ENCODE measurements around the gene PROX1.

PROX1 gene

DNA sequence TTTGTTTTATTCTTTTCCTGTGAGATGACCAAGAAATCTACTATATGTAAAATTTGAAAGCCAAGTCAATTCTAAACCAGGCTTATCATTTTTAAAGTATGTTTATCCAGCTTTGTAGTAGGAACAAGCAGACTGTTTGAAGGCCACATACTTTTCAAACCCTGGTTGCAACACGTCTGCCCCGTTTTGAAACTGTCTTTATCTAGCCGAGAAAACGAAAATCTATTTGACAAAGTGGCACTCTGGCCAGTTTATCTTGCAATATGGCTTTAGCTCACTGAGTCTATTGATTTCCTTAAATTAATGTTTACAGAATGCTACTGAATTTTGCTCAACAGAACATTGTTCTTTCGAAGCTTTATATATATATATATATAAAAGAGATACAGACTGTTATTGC, 39.7 kb downstream of the PROX1 start:
- DNase-seq: no peak

DNA sequence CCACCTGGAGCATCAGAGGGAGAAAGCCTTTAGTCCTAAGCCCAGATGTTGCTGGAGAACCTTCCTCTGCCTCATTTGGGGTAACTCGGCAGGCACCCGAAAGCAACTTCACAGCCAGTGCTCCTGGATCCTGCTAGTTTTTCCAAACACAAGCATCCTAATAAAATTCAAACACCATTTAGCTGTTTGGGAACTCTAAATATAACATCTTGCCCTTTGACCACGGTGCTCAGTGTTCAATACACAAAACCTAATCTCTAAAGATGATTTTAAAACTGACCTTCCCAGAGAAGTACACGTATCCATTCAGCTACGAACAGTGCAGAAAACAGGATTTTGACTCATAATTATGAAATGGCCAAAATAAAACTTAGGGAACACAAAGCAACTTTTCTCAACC, 40.3 kb downstream of the PROX1 start:
- no peak for DNase-seq

DNA sequence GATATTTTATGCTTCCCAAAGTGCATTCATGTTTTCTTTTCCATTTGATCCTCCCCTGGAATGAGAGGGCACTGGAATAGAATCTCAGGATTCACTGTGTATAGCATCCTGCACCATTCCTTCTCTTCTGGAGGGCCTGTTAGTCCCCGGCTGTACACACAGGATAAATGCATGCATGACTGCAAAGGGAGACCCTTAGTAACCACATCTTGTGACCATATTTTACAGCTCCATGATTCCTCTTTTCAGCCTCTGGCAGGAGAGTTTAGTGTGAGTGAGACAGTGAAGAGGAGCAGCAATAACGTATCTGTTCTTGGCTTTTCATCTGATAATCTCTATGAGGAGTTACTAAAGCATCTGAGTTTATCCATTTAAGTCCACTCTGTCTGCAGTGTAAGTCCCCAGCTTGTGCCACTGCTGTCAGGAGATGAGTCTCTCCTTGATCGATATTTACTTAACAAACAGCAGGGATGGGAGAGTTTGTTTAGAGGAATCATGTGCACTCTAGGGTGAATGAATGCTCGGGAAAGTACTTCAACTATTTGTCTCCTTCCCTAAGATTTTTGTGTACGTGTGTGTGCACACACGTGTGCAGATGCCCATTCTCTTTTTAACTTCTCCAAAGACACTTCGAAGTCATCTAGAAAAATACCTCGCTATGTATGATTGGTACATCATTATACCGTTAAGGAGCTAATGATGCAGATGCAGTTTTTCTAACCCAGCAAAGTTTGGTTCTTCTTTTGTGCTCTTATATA, 41.1 kb downstream of the PROX1 start:
- DNase-seq: no peak

DNA sequence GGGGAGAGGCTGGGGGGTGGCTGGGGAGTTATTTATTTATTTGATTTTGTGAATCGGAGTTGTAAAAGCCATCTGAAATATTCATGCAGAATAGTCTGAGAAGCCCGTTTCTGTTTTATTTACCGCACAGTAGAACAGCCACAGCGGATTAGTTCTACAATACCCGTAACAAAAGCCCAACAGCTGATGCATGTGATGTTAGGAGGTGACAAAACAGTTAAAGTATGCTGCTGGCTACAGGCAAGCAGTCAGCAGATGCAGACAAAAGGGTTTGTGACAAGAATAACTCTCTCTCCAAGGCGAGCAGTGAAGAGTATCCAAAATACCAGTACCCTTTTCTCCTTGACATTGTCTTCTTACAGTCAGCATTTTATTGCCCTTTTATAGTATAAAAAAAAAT, 42.0 kb downstream of the PROX1 start:
- no peak for DNase-seq

DNA sequence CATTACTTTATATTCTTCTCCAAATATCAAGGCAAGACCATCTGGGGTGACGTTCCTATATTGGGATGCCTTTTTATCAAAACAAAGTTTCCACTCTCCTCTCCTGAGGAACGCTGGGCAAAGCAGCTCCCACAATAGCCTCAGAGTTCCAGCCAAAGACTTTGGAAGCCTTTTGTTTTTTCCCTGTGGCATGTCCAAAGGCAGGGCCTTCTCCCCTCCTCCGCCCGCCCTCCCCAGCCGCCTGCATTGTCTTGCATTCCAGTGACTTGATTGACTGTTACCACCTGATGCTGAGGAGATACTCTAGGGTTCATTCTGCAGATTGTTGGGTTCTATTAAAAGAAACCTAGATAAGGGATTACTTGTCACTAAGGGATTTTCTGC, 43.5 kb downstream of the PROX1 start:
- no peak for DNase-seq

DNA sequence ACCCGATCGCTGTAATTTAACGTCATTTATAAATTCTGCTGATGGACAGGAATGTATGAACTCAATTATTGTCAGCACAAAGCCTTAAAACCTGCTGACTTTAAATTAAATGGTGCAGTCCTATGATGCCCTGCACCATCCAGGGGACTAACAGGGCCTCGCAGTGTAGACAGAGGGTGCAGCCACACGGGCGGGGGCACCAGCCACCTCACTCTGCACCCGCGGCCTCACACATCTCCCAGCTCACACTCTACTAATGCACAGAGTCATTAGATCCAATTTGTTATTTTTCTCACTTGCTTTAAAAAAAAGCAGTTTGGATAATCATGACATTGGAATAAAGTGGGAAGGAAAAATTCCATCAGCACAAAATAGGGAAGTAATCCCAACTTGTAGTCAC, 49.7 kb downstream of the PROX1 start:
- DNase-seq: no peak

DNA sequence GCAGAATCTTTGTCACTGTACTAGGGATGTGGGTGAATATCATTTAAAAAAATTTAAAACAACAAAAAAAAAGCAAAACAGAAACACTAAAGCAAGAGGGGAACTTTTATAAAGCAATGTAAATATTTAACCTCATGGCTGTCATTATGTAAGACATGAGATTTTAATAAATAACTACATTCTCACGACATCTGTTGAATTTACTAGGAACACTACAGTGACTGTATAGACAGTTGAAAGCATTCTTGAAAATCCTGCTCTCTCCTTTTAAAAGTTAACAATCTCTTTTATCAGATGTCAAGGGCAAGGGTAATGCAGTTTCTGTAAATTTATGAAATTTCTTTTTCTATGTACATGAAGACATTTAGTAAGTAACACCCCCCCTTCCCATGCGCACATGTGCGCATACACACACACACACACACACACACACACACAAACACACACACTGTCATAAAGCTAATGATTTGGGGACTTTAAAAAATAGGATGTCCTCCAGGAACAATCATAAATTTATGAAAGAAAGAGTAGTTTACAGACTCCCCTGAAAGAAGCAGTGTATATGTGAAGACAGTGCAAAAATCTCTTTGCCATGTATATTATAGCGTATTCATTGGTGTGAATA, 51.7 kb downstream of the PROX1 start:
- DNase-seq: no peak

DNA sequence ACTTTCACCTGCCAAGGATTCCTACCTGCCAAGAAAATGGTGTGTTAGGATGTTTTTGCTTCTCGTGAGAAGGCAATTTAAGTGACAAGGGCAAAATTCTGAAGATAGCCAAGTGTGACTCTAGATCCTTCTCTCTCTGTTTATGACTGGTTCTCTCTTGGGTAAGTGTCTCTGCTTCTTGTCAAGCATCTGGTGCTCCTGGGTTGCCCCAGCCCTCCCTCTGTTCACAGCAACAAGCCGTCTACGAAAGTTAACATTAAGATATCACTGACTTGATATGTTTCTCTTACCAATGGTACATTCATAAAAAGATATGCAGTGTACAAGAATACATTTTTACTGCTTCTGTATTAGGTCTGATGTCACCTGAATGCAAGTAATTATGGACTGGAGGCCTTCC, 55.4 kb downstream of the PROX1 start:
- DNase-seq: no peak

DNA sequence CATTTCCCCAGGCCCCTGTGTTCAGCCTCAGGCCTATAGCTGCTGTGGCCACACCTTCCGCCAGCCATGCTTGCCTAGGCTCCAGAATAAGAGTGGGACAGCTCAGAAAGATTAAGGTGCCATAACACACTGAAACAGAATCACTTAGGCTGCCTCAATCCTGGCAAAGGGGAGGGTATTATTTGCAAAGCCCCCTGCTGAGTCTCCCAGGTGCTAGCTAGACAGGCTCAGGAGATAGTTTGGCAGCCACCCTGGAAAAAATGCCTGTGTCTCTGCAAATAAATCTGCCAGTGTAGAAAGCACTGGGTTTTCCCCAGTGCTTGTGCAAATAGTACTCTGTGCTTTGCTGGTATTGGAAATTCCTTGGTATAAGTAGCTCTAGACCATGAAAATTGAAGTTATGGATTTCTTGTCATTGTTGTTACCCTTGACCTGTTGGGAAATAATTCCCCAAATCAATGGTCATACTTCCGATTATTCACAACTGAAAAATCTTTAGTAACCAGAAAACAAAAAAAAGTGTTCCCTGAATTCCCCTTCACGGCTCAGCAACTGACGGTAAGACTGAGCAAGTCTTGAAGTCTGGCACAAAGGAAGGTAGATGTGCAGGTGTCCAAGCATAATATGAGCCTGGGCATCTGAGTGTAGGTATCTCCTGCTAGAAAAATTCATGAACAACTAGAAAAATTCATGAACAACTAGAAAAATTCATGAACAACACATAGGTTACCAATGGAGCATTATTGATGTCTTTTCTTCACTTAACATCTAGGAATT, 56.9 kb downstream of the PROX1 start:
- DNase-seq: peak in 1 of 2 experiments; percentile 41

DNA sequence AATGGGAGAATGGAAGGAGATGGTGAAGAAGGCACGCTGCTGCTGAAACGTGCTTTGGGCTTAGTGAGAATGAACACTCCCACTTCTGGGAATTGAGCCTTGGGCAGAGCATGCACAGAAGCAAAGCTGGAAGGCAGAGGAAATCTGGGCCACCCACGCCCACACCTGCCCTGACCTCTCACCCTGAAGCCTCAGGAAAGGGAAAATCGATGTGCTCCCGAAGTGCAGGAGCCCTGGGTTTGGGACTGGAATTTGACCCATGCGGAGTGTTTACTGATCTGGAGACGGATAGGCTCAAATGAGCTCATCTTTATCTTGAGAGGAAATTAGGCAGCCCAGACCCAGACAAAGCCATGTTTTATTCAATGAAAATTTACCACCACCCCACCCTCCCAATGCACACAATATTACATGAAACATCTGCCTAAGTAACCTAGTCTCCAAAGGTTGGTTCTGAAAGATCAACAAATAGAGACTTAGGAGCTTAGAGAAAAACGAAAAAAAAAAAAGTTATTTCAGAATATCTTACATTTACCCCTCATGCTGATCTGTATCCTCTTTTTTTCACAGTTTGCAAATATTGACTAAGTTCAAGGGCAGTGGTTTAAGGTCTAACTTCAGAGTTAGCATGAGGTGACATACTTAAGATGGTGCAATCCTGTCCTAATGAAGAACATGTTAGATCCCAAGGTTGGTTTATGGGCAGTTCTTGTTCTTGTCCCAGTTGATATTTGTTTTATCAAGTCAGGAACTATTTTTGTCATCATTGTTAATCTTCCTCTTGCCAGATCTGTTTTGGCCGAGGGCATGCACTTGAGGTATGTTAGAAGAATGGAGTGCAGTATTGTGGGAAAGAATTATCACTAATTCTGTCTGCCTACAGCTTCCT, 63.0 kb downstream of the PROX1 start:
- DNase-seq: no peak

DNA sequence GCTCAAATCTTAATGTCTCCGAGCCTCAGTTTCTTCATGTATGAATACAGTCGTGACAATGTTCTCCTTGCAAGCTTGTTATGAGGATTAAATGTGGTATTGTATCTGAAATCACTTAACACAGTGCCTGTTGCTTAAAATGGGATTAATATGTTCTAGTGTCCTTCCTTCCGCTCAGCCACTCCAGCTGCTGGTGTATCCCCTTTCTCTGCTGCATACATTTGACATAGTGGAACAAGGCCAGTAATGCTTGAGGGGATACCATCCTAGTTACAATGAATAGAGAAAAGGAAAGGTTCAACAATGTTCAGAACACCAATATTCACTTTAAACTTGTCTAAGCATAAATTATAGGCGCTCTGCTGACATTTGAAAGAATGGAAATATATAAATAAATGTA, 64.0 kb downstream of the PROX1 start:
- no peak for DNase-seq

DNA sequence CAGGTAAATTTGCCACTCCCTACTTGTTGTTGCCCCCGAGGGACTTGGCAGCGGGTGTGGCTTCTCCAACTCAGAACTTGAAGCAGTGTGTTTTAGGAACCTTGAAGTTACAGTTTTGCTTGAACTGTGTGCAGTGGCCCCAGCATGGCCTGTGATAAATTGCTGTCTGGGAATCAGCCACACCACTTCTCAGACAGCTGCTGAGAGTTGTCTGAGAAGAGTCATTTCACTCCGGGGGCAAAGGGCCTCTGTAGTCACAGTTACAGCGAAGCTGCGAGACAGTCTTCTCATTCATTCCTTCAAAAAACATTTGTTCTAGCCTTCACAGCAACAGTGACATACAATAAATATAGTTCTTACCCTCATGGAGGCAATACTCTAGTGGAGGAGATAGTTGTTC, 70.3 kb downstream of the PROX1 start:
- DNase-seq: no peak

DNA sequence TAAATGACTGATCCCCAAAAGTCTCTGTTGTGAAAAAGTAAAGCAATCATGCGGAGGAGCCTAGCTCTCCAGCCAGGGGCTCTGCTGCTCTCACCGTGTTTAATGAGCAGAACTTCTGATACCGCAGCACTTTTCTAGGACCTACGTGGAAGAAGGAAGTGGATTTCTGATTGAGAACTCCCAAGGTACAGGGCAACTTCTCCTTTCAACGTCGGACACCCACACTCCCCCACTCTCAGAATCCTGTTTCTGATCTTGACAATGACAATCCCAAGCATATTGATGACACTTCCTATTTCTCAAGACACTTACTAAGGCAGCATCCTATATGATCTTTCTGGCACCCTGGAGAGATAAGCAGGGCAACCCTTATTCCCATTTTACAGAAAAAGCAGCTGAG, 78.4 kb downstream of the PROX1 start:
- DNase-seq: no peak

DNA sequence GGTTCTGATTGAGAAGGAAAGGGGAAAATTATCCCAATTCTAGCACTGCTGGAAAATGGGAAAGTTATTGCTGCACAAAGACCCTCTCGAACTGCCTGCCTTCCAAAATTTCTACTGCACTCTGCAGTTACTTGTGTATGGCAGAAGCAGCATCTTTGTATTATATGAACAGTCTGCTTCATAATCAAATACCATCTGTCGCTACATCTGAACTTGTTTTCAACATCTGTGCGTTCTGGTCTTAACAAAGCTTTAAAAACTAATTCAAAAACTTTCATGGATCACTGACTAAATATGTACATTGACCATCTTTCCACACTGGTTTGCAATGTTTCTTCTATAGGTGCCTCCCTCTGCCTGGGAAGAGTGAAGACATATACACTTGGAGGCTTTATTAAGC, 79.2 kb downstream of the PROX1 start:
- peak; percentile 32 to 82 for DNase-seq

DNA sequence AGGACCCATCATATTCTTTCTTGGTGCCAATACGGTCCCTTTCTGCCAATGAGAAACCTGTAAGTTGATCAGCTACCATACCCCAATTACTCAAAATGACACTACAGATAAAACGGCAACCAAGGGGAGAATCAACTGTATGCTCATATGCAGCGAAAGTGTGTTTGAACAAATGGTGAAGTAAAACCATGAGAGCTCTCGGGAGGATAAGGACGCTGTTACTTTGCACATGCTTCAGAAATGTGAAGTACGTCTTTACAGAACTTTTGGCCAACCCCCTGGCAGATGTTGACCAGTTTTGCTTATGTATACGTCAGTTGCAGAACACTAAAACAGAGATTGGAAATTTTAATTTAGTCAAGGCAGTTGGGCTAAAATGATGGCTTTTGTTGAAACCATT, 79.6 kb downstream of the PROX1 start:
- peak in 1 of 2 experiments; percentile 67 for DNase-seq

DNA sequence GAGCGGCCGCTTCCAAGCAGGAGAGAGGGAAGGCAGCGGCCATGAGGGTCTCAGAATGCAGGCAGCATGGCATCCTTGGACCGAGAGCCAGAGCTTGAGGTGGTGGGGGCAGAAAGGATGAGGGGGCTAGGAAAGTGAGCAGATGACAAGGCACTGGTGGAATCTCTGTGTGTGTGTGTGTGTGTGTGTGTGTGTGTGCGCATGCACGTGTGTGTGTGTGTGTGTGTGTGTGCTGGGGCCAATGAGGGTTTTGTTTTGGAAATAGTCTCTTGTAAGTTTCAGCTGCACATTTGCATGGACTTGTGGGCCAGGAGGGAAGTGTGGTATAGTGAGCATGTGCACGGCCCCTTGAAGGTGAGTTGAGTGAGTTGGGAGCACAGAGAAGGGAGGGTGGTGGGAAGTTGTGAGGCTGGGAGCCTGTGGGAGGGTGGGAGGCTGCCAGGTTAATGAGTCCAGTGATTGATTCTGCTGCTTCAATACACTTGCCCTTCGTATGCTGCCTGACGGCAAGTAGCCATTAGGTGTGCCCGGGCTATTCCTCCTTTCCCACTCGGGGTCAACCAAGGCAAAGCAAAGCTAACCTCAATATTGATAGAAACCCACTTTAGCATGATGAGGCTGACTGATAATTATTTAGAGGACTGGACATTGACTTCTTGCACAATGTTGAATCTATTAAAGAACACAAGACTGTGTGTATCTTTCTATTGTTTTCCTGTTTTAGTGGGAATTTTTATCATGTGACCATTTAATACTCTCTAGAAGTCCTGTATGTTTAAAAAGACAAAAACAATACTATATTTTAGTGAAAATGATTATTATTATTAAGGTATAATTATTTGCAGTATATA, 80.3 kb downstream of the PROX1 start:
- DNase-seq: no peak

DNA sequence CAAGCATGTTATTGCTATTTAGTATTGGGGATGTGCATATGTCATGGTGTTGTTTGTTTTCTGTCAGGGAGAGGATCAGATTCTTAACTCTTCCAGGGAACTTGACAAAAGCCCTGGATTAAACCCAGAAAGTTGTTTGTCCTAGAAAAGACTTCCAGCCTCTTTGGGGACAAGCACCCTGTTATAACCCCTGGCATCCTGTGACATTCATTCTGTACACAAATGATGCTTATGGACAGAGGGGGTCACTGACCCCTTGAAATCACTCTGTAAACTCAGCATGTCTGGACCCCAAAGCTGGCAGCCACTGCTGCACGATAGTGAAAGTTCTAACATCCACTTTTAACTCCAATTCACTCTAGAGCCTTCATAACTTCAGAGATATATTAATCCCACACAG, 81.2 kb downstream of the PROX1 start:
- no peak for DNase-seq

DNA sequence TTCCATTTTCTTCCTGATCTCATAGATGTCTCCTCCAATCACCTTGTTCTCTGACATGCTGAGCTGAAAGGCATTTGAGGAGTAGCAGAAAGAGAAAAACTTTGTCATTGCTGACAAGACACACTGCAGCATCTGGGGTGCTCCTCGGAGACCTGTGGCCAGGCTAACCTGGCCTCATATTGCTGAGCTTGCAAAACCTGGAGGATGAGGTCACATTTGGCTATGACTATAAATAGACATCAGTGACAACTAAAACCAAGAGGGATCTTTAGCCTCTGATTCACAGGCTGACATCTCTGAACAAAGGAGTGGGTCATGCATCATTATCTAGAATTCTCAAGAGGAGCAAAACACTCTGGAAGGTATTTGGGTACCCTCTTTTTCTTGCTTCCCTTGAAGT, 83.7 kb downstream of the PROX1 start:
- no peak for DNase-seq

DNA sequence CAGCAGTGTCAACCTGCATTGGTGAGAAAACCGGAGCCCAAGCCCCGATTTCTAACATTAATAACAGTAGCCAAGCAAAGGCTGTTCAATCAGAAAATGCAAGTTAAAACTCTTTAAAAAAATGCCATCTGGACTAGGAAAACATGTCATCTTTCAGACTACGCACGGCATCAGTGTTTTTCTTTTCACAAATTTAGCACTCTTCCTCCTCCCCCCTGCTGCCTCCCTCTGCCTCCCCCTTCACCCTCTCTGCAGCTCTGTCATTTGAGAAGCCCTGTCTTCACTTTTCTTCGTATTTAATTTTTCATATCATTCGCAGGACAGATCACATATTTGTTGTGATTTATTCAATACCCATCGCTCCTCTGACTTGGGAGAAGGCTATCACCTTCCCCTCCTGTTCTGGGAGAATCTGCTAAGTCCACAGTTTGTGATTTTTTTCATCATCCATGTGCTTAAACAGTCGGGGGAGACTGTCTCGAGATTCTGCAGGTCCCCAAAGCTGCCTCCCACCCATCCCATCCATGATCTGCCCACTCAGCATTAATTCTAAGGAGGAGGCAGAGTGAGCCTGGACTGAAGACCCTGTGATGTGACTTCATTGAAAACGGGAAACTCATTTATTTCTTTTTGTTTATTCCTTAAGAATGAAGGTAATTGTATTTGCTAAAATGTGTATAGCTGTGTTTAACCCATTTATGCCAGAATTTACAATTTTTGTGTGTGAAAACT, 84.8 kb downstream of the PROX1 start:
- no peak for DNase-seq

DNA sequence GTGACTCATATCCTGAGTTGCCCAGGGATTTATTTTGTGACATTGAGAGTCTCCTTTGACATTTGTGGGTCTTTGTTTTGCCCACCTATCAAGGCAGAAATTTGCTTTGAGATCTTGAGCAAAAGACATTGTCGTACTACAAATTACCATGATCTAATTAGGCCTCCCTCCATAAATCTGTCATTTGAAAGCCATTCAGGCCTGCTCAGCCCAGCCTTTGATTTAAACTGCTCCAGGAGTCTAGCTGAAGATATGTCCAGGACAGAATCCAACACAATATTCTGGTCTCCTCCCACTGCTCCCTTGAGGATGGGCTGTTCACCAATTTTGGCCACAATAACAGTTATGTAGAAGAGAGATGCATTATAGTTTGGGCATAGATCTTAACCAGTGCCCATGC, 86.7 kb downstream of the PROX1 start:
- peak; percentile 32 to 67 for DNase-seq

DNA sequence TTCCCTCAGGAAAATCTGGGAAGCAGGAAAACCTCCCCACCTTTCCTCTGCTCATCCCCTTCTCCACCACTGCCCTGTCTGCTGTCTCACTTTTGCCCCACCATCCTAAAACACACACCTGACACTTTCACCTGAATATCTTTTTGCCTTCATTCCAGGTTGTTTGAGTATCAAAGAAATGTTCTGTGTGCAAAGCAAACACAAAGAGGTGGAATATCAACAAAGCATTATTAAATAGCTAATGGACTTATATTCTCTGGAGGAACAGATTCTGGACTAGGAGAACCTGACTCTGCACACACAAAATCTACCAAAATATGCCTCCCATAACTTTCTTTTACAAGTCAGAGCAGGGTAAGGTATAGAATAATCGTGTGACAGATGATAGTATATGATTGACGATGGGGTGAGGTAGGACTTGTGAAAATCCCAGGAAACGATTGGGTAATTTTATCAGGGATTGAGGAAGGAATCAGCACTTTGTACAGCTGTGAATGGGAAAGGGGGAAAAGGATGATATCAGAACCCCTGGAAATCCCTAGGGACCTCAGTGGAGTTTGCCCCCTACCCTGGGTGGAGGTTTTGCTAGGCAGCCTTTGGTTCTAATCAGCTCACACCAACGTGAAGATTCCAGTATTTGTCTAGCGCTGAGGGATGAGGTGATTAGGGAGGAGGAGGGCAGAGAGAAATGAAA, 87.7 kb downstream of the PROX1 start:
- no peak for DNase-seq
